ENCODE measurements around the gene TCF7L1.

TCF7L1 gene

GRCh38 chr2:85187069-85187468, 53.9 kb downstream of the TCF7L1 start:
- H3K4me3 ChIP-seq (ENCODE audit: low read depth, low read length), result no peak overlapping the region
- no peak for TF ChIP-seq CTCF (IDR thresholded peaks at IDR 0.05; ENCODE audit: borderline replicate concordance, insufficient read depth, low read depth, low read length)

- no peak for TF ChIP-seq CTCF (IDR thresholded peaks at IDR 0.05; ENCODE audit: borderline replicate concordance, insufficient read depth, low read depth, low read length)
- no peak overlapping the region for H3K4me3 ChIP-seq (ENCODE audit: low read depth, low read length)
These were observed 55.7 kb downstream of the TCF7L1 start for GRCh38 chr2:85188852-85189251.

GRCh38 chr2:85189606-85190270, 56.5 kb downstream of the TCF7L1 start:
- H3K4me3 ChIP-seq (ENCODE audit: low read depth, low read length), result no peak overlapping the region
- TF ChIP-seq CTCF (IDR thresholded peaks at IDR 0.05; ENCODE audit: borderline replicate concordance, insufficient read depth, low read depth, low read length), result no peak

- H3K4me3 ChIP-seq (ENCODE audit: low read depth, low read length), result no peak overlapping the region
- TF ChIP-seq CTCF (IDR thresholded peaks at IDR 0.05; ENCODE audit: borderline replicate concordance, insufficient read depth, low read depth, low read length), result no peak
These were observed 58.0 kb downstream of the TCF7L1 start for GRCh38 chr2:85191157-85191556.

GRCh38 chr2:85194780-85195480, 61.7 kb downstream of the TCF7L1 start:
- H3K4me3 ChIP-seq (ENCODE audit: low read depth, low read length), result no peak overlapping the region
- TF ChIP-seq CTCF (IDR thresholded peaks at IDR 0.05; ENCODE audit: borderline replicate concordance, insufficient read depth, low read depth, low read length), result no peak

GRCh38 chr2:85195956-85196355, 62.8 kb downstream of the TCF7L1 start:
- H3K4me3 ChIP-seq (ENCODE audit: low read depth, low read length), result no peak overlapping the region
- no peak for TF ChIP-seq CTCF (IDR thresholded peaks at IDR 0.05; ENCODE audit: borderline replicate concordance, insufficient read depth, low read depth, low read length)

- TF ChIP-seq CTCF (IDR thresholded peaks at IDR 0.05; ENCODE audit: borderline replicate concordance, insufficient read depth, low read depth, low read length), result no peak
- H3K4me3 ChIP-seq (ENCODE audit: low read depth, low read length), result no peak overlapping the region
These were observed 66.5 kb downstream of the TCF7L1 start for GRCh38 chr2:85199698-85200097.
